Measurements from ENCODE around the gene CTSW.

Gene CTSW

GRCh38 chr11:65852508-65853245 lies 27.0 kb upstream of the CTSW start:
- H3K9me3 ChIP-seq (ENCODE audit: low read length): no peaks in the 10 kb centered on the region
- no peak for TF ChIP-seq EZH2 (IDR thresholded peaks at IDR 0.05; ENCODE audit: borderline replicate concordance, low read length)
- TF ChIP-seq CTCF (IDR thresholded peaks at IDR 0.05; ENCODE audit: low read length): no peak
- no peak overlapping the region for H3K4me2 ChIP-seq (ENCODE audit: low read length)
- H3K27ac ChIP-seq (ENCODE audit: low read depth, low read length, poor library complexity, severe bottlenecking): no peak overlapping the region
- H3K4me3 ChIP-seq (ENCODE audit: low read depth, low read length, poor library complexity, severe bottlenecking): no peak overlapping the region
- H3K27me3 ChIP-seq (ENCODE audit: insufficient read depth, low read length): no peaks in the 10 kb centered on the region
- H3K36me3 ChIP-seq (ENCODE audit: insufficient read depth, low read length): peaks cover 67% of the 10 kb centered on the region
- H2AFZ ChIP-seq (ENCODE audit: low read length): no peak overlapping the region
- H3F3A ChIP-seq (ENCODE audit: insufficient read depth, low read length): no peaks in the 10 kb centered on the region
- H4K20me1 ChIP-seq (ENCODE audit: insufficient read depth, low read length): peaks cover 5% of the 10 kb centered on the region; the same call in 1 of the 2 replicates
- H3K79me2 ChIP-seq (ENCODE audit: insufficient read depth, low read length): peaks cover 17% of the 10 kb centered on the region
- H3K9ac ChIP-seq (ENCODE audit: low read length): no peak overlapping the region
- H3K9me2 ChIP-seq (ENCODE audit: low read depth, low read length): no peaks in the 10 kb centered on the region
- H3K4me1 ChIP-seq (ENCODE audit: insufficient read depth, low read length, severe bottlenecking): peaks cover 8% of the 10 kb centered on the region

- Histone ChIP-seq H3K36me3 (ENCODE audit: insufficient read depth, low read length) (peaks cover 67% of the 10 kb centered on the region), H3F3A (ENCODE audit: insufficient read depth, low read length) (no peaks in the 10 kb centered on the region)
Measured at GRCh38 chr11:65853246-65853979, 26.2 kb upstream of the CTSW start.

GRCh38 chr11:65854161-65854592 lies 25.5 kb upstream of the CTSW start:
- H4K20me1 ChIP-seq (ENCODE audit: insufficient read depth, low read length): peaks cover 5% of the 10 kb centered on the region; the same call in 1 of the 2 replicates
- H2AFZ ChIP-seq (ENCODE audit: low read length): no peak overlapping the region
- H3K4me1 ChIP-seq (ENCODE audit: insufficient read depth, low read length, severe bottlenecking): peaks cover 15% of the 10 kb centered on the region
- peaks cover 17% of the 10 kb centered on the region for H3K79me2 ChIP-seq (ENCODE audit: insufficient read depth, low read length)
- TF ChIP-seq EZH2 (IDR thresholded peaks at IDR 0.05; ENCODE audit: borderline replicate concordance, low read length) (no peak), CTCF (IDR thresholded peaks at IDR 0.05; ENCODE audit: low read length) (no peak)
- H3K9me3 ChIP-seq (ENCODE audit: low read length): no peaks in the 10 kb centered on the region
- H3K4me3 ChIP-seq (ENCODE audit: low read depth, low read length, poor library complexity, severe bottlenecking): no peak overlapping the region
- H3F3A ChIP-seq (ENCODE audit: insufficient read depth, low read length): 0 out of 2 replicates have a peak, but pooled peaks cover 5% of the 10 kb centered on the region
- no peak overlapping the region for H3K4me2 ChIP-seq (ENCODE audit: low read length)
- H3K27ac ChIP-seq (ENCODE audit: low read depth, low read length, poor library complexity, severe bottlenecking): no peak overlapping the region
- H3K9me2 ChIP-seq (ENCODE audit: low read depth, low read length): no peaks in the 10 kb centered on the region
- peaks cover 67% of the 10 kb centered on the region for H3K36me3 ChIP-seq (ENCODE audit: insufficient read depth, low read length)
- H3K27me3 ChIP-seq (ENCODE audit: insufficient read depth, low read length): no peaks in the 10 kb centered on the region
- no peak overlapping the region for H3K9ac ChIP-seq (ENCODE audit: low read length)

More at GRCh38 chr11:65853246-65853979, 26.2 kb upstream of the CTSW start:
- H3K4me2 ChIP-seq (ENCODE audit: low read length): no peak overlapping the region
- H4K20me1 ChIP-seq (ENCODE audit: insufficient read depth, low read length): peaks cover 5% of the 10 kb centered on the region; the same call in 1 of the 2 replicates
- H3K4me3 ChIP-seq (ENCODE audit: low read depth, low read length, poor library complexity, severe bottlenecking): no peak overlapping the region
- peaks cover 8% of the 10 kb centered on the region for H3K4me1 ChIP-seq (ENCODE audit: insufficient read depth, low read length, severe bottlenecking)
- H3K27ac ChIP-seq (ENCODE audit: low read depth, low read length, poor library complexity, severe bottlenecking): no peak overlapping the region
- no peak overlapping the region for H3K9ac ChIP-seq (ENCODE audit: low read length)
- H3K27me3 ChIP-seq (ENCODE audit: insufficient read depth, low read length): no peaks in the 10 kb centered on the region
- H3K79me2 ChIP-seq (ENCODE audit: insufficient read depth, low read length): peaks cover 17% of the 10 kb centered on the region
- no peaks in the 10 kb centered on the region for H3K9me3 ChIP-seq (ENCODE audit: low read length)
- TF ChIP-seq EZH2 (IDR thresholded peaks at IDR 0.05; ENCODE audit: borderline replicate concordance, low read length) (no peak), CTCF (IDR thresholded peaks at IDR 0.05; ENCODE audit: low read length) (no peak; the same call in 1 of the 2 replicates)
- H3K9me2 ChIP-seq (ENCODE audit: low read depth, low read length): no peaks in the 10 kb centered on the region
- H2AFZ ChIP-seq (ENCODE audit: low read length): no peak overlapping the region

All from OCI-LY1 (cell line).